Trophoblast cell (in vitro differentiated cells and primary cell): Measurements from ENCODE around the gene SOBP.

Experiments
- DNase-seq, 2 donors: peaks; one replicate each; pipeline ENCODE4 v3.0.0-alpha.2; 2016
- H2AFZ ChIP-seq: 2 replicates; pipeline ENCODE4 v1.6.1; 2013; ENCODE audit warnings: low read length, moderate library complexity, mild to moderate bottlenecking; ENCODE audit not compliant: insufficient read depth, poor library complexity
- H2AK5ac ChIP-seq: 2 replicates; pipeline ENCODE4 v1.6.1; 2013; ENCODE audit warnings: mild to moderate bottlenecking, low read length
- H2BK120ac ChIP-seq: 2 replicates; pipeline ENCODE4 v1.6.1; 2013; ENCODE audit warnings: low read length, mild to moderate bottlenecking, moderate library complexity; ENCODE audit not compliant: insufficient read depth, poor library complexity
- H2BK12ac ChIP-seq: 2 replicates; pipeline ENCODE4 v1.6.1; 2013; ENCODE audit warnings: mild to moderate bottlenecking, low read length, moderate library complexity
- H2BK5ac ChIP-seq: 2 replicates; pipeline ENCODE4 v1.6.1; 2013; ENCODE audit warnings: low read length, low read depth, moderate library complexity, mild to moderate bottlenecking; ENCODE audit not compliant: poor library complexity
- H3K14ac ChIP-seq: 2 replicates; pipeline ENCODE4 v1.6.1; 2013; ENCODE audit warnings: mild to moderate bottlenecking, low read length
- H3K18ac ChIP-seq: 2 replicates; pipeline ENCODE4 v1.6.1; 2013; ENCODE audit warnings: mild to moderate bottlenecking, low read length
- H3K23ac ChIP-seq: 2 replicates; pipeline ENCODE4 v1.6.1; 2013; ENCODE audit warnings: low read length
- H3K27ac ChIP-seq: 2 replicates; pipeline ENCODE4 v1.5.1; 2013; ENCODE audit warnings: low read depth, mild to moderate bottlenecking, inconsistent platforms, low read length, moderate library complexity
- H3K27me3 ChIP-seq: 2 replicates; pipeline ENCODE4 v1.6.1; 2013; ENCODE audit warnings: inconsistent platforms, mild to moderate bottlenecking, low read length, moderate library complexity; ENCODE audit not compliant: insufficient read depth
- H3K36me3 ChIP-seq, 2 experiments: 1 replicate in 1 of 2; 2 replicates in 1 of 2; pipeline ENCODE4 v1.6.1; 2013; ENCODE audit warnings: low read length in 2 of 2, mild to moderate bottlenecking in 2 of 2, moderate library complexity in 1 of 2; ENCODE audit not compliant: insufficient read depth in 2 of 2, control insufficient read depth in 1 of 2
- H3K4ac ChIP-seq: 2 replicates; pipeline ENCODE4 v1.6.1; 2013; ENCODE audit warnings: low read depth, mild to moderate bottlenecking, low read length, moderate library complexity
- H3K4me1 ChIP-seq, 2 experiments: 1 replicate in 1 of 2; 2 replicates in 1 of 2; pipeline ENCODE4 v1.6.1; 2013; ENCODE audit warnings: low read length in 2 of 2, mild to moderate bottlenecking in 2 of 2, moderate library complexity in 1 of 2; ENCODE audit not compliant: insufficient read depth in 2 of 2, control insufficient read depth in 1 of 2
- H3K4me2 ChIP-seq: 2 replicates; pipeline ENCODE4 v1.6.1; 2013; ENCODE audit warnings: inconsistent platforms, mild to moderate bottlenecking, low read length, moderate library complexity
- H3K4me3 ChIP-seq: 2 replicates; pipeline ENCODE4 v1.5.1; 2013; ENCODE audit warnings: mild to moderate bottlenecking, low read depth, low read length, inconsistent platforms
- H3K79me1 ChIP-seq: one replicate; pipeline ENCODE4 v1.6.1; 2013; ENCODE audit warnings: low read length
- H3K79me2 ChIP-seq: 2 replicates; pipeline ENCODE4 v1.6.1; 2013; ENCODE audit warnings: low read length, mild to moderate bottlenecking; ENCODE audit not compliant: control insufficient read depth, insufficient read depth, poor library complexity
- H3K9ac ChIP-seq: 2 replicates; pipeline ENCODE4 v1.6.1; 2013; ENCODE audit warnings: mild to moderate bottlenecking, low read length
- H3K9me3 ChIP-seq: 2 replicates; pipeline ENCODE4 v1.6.1; 2013; ENCODE audit warnings: low read depth, mild to moderate bottlenecking, control low read depth, inconsistent platforms, low read length; ENCODE audit not compliant: insufficient read depth
- H4K12ac ChIP-seq: 2 replicates; pipeline ENCODE4 v1.6.1; 2013; ENCODE audit warnings: low read depth, mild to moderate bottlenecking, low read length, moderate library complexity
- H4K8ac ChIP-seq: 2 replicates; pipeline ENCODE4 v1.6.1; 2013; ENCODE audit warnings: low read depth, mild to moderate bottlenecking, low read length, moderate library complexity
- H4K91ac ChIP-seq: one replicate; pipeline ENCODE4 v1.6.1; 2013; ENCODE audit warnings: low read depth, mild to moderate bottlenecking, low read length, moderate library complexity
- WGBS: extraction: QIAGEN DNeasy Blood & Tissue Kit; methylation state at CpG from one replicate; pipeline ENCODE4 v1.1.7; 2013; ENCODE audit warnings: missing lambda C conversion rate; ENCODE audit not compliant: insufficient read length, insufficient coverage; ENCODE audit errors: extremely low coverage; 5-methylcytosine and 5-hydroxymethylcytosine counted together

SOBP gene

DNA sequence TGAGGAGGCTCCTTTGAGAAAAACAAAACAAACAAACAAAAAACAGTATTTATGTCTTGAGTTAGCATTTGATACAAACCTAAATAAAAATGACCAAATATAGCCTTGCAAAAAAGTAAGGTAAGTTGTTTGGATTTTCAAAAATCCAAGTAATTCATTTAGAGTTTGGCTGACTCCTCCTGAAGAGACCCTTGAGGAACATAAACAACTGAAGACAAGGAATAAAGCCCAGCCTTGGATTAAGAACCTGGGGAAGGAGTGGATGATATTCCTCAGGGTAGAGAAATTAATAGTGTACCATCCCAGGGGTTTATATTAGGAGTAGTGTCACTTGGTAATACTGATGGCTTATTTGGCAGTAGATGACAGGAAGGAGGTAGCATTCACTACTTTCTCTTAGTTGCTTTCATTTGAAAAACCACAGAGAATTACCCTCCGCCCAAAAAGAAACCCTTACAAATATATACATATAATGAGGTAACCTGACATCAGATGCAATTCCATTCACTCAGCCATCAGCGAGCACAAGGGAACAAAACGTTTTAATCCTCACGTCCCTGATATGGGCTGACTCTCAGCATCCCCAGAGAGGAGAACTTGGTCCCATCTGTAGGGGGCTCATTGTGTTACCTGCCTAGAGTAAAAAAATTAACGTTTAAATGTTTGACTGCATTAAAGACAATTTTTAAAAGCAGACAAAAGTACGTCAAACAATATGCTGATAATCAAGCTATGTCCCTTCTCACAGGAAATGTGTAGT, 57.0 kb downstream of the SOBP start:
- Histone ChIP-seq H2BK120ac (no peak overlapping the region), H3K27ac (no peak overlapping the region), H3K79me2 (no peaks in the 10 kb centered on the region), H4K12ac (no peak overlapping the region), H2AFZ (no peak overlapping the region), H3K23ac (no peak overlapping the region), H3K4me3 (no peak overlapping the region), H2BK12ac (no peak overlapping the region), H2AK5ac (no peak overlapping the region), H3K9ac (no peak overlapping the region), H3K27me3 (no peaks in the 10 kb centered on the region), H4K91ac (no peak overlapping the region), H3K36me3 (no peaks in the 10 kb centered on the region), H3K4me1 (no peaks in the 10 kb centered on the region), H3K4ac (no peak overlapping the region), H3K18ac (no peak overlapping the region), H2BK5ac (no peak overlapping the region), H3K79me1 (no peaks in the 10 kb centered on the region), H3K9me3 (peaks cover 2% of the 10 kb centered on the region), H3K4me2 (no peak overlapping the region), H3K14ac (no peak overlapping the region), H4K8ac (no peak overlapping the region)
- WGBS, result no CpG with 5 or more reads among the region's 6 CpGs
- DNase-seq, result no peak

DNA sequence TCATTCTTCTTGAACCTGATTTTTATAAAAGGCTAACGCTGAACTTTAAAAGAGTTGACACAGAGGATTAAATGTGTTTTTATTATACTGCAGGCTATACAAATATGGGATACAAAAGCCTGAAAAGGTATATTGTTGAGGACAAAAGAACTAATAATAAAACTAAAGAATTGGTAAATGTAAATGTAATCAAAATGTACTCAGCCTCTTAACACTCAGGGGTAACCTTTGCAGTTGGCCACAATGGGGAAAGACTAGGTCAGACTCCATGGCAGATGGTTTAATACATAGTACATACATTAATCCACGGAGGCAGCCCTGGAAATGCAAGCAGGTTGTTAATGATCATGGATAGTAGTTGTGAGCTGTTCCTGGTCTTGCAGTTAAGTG, 57.5 kb downstream of the SOBP start:
- Histone ChIP-seq H3K9me3 (no peaks in the 10 kb centered on the region), H3K27me3 (no peaks in the 10 kb centered on the region), H2AFZ (no peak overlapping the region), H3K27ac (no peak overlapping the region), H4K12ac (no peak overlapping the region), H2AK5ac (no peak overlapping the region), H3K36me3 (no peaks in the 10 kb centered on the region), H3K14ac (no peak overlapping the region), H3K4me1 (peaks cover 0 to 2% of the 10 kb centered on the region in 2 experiments), H3K79me2 (no peaks in the 10 kb centered on the region), H3K4me3 (no peak overlapping the region), H2BK5ac (no peak overlapping the region), H3K9ac (no peak overlapping the region), H3K4ac (no peak overlapping the region), H3K18ac (no peak overlapping the region), H2BK120ac (no peak overlapping the region), H2BK12ac (no peak overlapping the region), H4K91ac (no peak overlapping the region), H3K23ac (no peak overlapping the region), H3K4me2 (no peak overlapping the region), H3K79me1 (no peaks in the 10 kb centered on the region), H4K8ac (no peak overlapping the region)
- WGBS, result no CpG with 5 or more reads among the region's 2 CpGs
- DNase-seq, result no peak

DNA sequence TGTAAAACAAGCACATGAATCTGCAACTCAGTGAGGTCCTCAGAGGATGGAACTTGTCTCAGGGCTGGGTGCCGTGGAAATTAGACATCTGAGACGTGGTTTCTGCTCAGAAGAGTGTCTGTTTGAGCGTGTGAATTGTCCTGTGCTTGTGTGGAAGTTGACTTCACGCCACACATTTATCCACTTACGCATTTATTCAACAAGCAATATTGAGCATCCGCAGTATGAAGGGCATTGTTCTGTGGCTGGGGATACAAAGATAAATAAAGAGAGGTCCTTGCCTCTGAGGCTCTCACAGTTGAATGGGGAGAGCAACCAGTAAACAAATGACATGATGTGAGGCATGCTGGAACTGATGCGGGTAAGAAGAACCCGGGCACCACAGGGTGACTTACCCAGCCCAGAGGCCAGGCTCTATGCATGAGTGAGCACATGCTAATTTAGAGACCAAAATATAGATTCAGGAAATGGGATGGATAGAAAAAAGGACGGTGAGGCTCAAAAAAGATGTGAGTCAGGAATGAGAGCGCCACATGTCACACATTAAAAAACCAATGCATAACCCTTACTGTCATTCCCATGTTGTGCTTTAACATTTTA, 60.4 kb downstream of the SOBP start:
- no peaks in the 10 kb centered on the region for H3K79me1 ChIP-seq
- H2BK5ac ChIP-seq, result no peak overlapping the region
- WGBS, result no CpG with 5 or more reads among the region's 10 CpGs
- no peaks in the 10 kb centered on the region for H3K27me3 ChIP-seq
- H3K4me2 ChIP-seq, result no peak overlapping the region
- no peak overlapping the region for H3K14ac ChIP-seq
- no peak overlapping the region for H3K27ac ChIP-seq
- no peak overlapping the region for H2AK5ac ChIP-seq
- no peaks in the 10 kb centered on the region for H3K79me2 ChIP-seq
- no peak overlapping the region for H3K23ac ChIP-seq
- peaks cover 0 to 2% of the 10 kb centered on the region in 2 experiments for H3K4me1 ChIP-seq
- H3K4ac ChIP-seq, result no peak overlapping the region
- DNase-seq, result no peak
- H4K12ac ChIP-seq, result no peak overlapping the region
- no peaks in the 10 kb centered on the region for H3K9me3 ChIP-seq
- H3K4me3 ChIP-seq, result no peak overlapping the region
- H3K9ac ChIP-seq, result no peak overlapping the region
- H2BK120ac ChIP-seq, result no peak overlapping the region
- no peak overlapping the region for H2BK12ac ChIP-seq
- no peak overlapping the region for H4K91ac ChIP-seq
- H2AFZ ChIP-seq, result no peak overlapping the region
- H3K18ac ChIP-seq, result no peak overlapping the region
- no peak overlapping the region for H4K8ac ChIP-seq
- no peaks in the 10 kb centered on the region for H3K36me3 ChIP-seq

DNA sequence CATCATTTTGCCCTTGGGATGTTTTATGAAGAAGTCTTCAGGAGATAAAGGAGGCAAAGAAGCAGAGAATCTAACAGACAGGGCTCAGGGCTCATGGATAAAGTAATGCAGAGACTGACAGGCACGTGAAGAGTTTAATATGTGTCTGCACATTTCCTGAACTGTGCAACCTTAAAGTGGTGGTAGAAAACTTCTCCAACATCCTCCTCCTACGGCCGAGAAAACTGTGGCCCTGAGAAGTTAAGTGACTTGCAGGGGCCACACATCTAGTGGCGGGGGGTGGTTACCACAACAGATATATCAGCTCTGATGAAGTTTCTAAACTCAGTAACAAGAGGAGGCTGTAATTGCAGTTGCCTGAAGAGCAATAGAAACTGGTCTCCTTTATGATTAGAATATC, 61.0 kb downstream of the SOBP start:
- Histone ChIP-seq H4K8ac (no peak overlapping the region), H3K14ac (no peak overlapping the region), H3K79me2 (no peaks in the 10 kb centered on the region), H2AFZ (no peak overlapping the region), H3K36me3 (no peaks in the 10 kb centered on the region), H3K9ac (no peak overlapping the region), H2BK5ac (no peak overlapping the region), H2BK120ac (no peak overlapping the region), H3K27me3 (no peaks in the 10 kb centered on the region), H3K4ac (no peak overlapping the region), H4K91ac (no peak overlapping the region), H3K18ac (no peak overlapping the region), H3K27ac (no peak overlapping the region), H3K79me1 (no peaks in the 10 kb centered on the region), H3K4me1 (peaks cover 0 to 2% of the 10 kb centered on the region in 2 experiments), H3K23ac (no peak overlapping the region), H4K12ac (no peak overlapping the region), H3K4me2 (no peak overlapping the region), H3K9me3 (no peaks in the 10 kb centered on the region), H2BK12ac (no peak overlapping the region), H3K4me3 (no peak overlapping the region), H2AK5ac (no peak overlapping the region)
- no CpG with 5 or more reads among the region's 4 CpGs for WGBS
- DNase-seq, result no peak
